GM18517 (cell line): ENCODE measurements around the gene WDR54.
A peak's percentile ranks its signal among the peaks of the same experiment; 100 is the strongest.
"Not testable (repeated sequence)": the region's sequence is repeated elsewhere in the genome, so short reads cannot be mapped to it uniquely, and the experiment has no call there.

Experiments used
- ATAC-seq: cut with Tn5 transposase; IDR thresholded peaks from one replicate; pipeline ENCODE4 v1.9.1; 2021; ENCODE audit warnings: mild to moderate bottlenecking, moderate library complexity; ENCODE audit not compliant: unreplicated experiment

The WDR54 gene

GRCh38 chr2:74454654-74455511 is 33.4 kb downstream of the WDR54 start, which contains the start of gene INO80B:
Gene INO80B (plus strand): TSS chr2:74455087. CDS start chr2:74455117, 30 bp downstream.
- ATAC-seq: peak; percentile 46

- no peak for ATAC-seq
Observed at GRCh38 chr2:74457129-74457548, 35.6 kb downstream of the WDR54 start.

GRCh38 chr2:74457549-74458131 is 36.1 kb downstream of the WDR54 start:
- peak; percentile 25 for ATAC-seq

- ATAC-seq: peak; percentile 86
Observed at GRCh38 chr2:74458132-74458937, 36.8 kb downstream of the WDR54 start, which contains the start of gene WBP1. Gene WBP1 (plus strand): TSS chr2:74458438. CDS start chr2:74458603, 165 bp downstream.

- ATAC-seq: no peak
Observed at GRCh38 chr2:74458938-74459363, 37.4 kb downstream of the WDR54 start.

GRCh38 chr2:74459503-74460118 is 38.1 kb downstream of the WDR54 start:
- ATAC-seq: not testable (repeated sequence)

- not testable (repeated sequence) for ATAC-seq
Observed at GRCh38 chr2:74460187-74460586, 38.7 kb downstream of the WDR54 start.

- no peak for ATAC-seq
Observed at GRCh38 chr2:74461187-74462053, 39.9 kb downstream of the WDR54 start.

GRCh38 chr2:74462054-74462785 is 40.7 kb downstream of the WDR54 start:
- ATAC-seq: no peak

GRCh38 chr2:74462786-74463105 is 41.2 kb downstream of the WDR54 start:
- no peak for ATAC-seq

GRCh38 chr2:74464406-74464805 is 42.9 kb downstream of the WDR54 start:
- ATAC-seq: no peak

- not testable (repeated sequence) for ATAC-seq
Observed at GRCh38 chr2:74470742-74471141, 49.2 kb downstream of the WDR54 start.

GRCh38 chr2:74471332-74472065 is 50.0 kb downstream of the WDR54 start:
- ATAC-seq: no peak

- ATAC-seq: peak; percentile 81
Observed at GRCh38 chr2:74472086-74472944, 50.8 kb downstream of the WDR54 start, which contains the start of gene MRPL53. Gene MRPL53 (minus strand): TSS chr2:74472680. CDS start chr2:74472660, 20 bp downstream.

GRCh38 chr2:74472945-74473258 is 51.4 kb downstream of the WDR54 start:
- no peak for ATAC-seq

- no peak for ATAC-seq
Observed at GRCh38 chr2:74474481-74474880, 53.0 kb downstream of the WDR54 start.

GRCh38 chr2:74474899-74475298 is 53.4 kb downstream of the WDR54 start:
- no peak for ATAC-seq
